PFSK-1 (cell line): ENCODE data around the gene CYP2D6.

ENCODE experiments used
- FOXP2 ChIP-seq: optimal IDR thresholded peaks from 2 replicates; pipeline ENCODE3; 2011; ENCODE audit warnings: borderline replicate concordance, control low read depth, inconsistent platforms; ENCODE audit not compliant: insufficient read depth; ENCODE audit errors: extremely low read length, extremely low read depth
- POLR2AphosphoS5 ChIP-seq: IDR thresholded peaks from 2 replicates; pipeline ENCODE4 v1.6.1; 2012; ENCODE audit warnings: low read depth, mild to moderate bottlenecking, control low read depth, low read length, moderate library complexity
- SIN3A ChIP-seq: IDR thresholded peaks from 2 replicates; pipeline ENCODE4 v1.6.1; 2012; ENCODE audit warnings: mild to moderate bottlenecking, low read length, moderate library complexity, borderline replicate concordance; ENCODE audit not compliant: insufficient read depth
- TAF1 ChIP-seq: IDR thresholded peaks from 2 replicates; pipeline ENCODE4 v1.6.1; 2012; ENCODE audit warnings: low read length, control low read depth, borderline replicate concordance; ENCODE audit not compliant: insufficient read depth
- TF ChIP-seq, protein P1 (sequence below), 2 experiments: IDR thresholded peaks; 2 replicates each; pipeline versions ENCODE4 v1.6.1 to v1.8.0; 2011 to 2012; ENCODE audit warnings: low read depth in 2 of 2, low read length in 2 of 2, control low read depth in 1 of 2, inconsistent platforms in 1 of 2, mild to moderate bottlenecking in 1 of 2, moderate library complexity in 1 of 2; ENCODE audit not compliant: insufficient read depth in 1 of 2

DNA sequence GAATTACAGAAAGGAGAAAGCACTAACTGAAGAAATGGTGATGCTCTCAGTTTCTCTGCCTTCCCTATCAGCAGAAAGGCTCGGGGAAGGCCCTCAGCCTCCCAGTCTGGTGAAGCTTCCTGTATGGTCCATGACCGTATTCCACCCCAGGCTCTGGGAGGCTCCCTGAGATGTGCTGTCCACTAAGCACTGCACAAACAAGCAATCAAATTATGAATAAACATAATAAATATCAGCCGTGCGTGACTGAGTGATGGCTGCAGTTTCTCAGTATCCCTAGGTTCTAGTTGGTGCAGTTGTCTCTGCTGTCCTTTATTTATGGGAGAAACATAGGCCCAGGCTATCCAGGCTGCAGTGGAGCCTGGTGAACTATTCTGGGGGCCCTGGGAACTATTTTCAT is 47.5 kb downstream of the CYP2D6 start:
- no peak for TF ChIP-seq FOXP2
- no peak for TF ChIP-seq POLR2AphosphoS5
- no peak for TF ChIP-seq TAF1
- TF ChIP-seq, protein P1, sequence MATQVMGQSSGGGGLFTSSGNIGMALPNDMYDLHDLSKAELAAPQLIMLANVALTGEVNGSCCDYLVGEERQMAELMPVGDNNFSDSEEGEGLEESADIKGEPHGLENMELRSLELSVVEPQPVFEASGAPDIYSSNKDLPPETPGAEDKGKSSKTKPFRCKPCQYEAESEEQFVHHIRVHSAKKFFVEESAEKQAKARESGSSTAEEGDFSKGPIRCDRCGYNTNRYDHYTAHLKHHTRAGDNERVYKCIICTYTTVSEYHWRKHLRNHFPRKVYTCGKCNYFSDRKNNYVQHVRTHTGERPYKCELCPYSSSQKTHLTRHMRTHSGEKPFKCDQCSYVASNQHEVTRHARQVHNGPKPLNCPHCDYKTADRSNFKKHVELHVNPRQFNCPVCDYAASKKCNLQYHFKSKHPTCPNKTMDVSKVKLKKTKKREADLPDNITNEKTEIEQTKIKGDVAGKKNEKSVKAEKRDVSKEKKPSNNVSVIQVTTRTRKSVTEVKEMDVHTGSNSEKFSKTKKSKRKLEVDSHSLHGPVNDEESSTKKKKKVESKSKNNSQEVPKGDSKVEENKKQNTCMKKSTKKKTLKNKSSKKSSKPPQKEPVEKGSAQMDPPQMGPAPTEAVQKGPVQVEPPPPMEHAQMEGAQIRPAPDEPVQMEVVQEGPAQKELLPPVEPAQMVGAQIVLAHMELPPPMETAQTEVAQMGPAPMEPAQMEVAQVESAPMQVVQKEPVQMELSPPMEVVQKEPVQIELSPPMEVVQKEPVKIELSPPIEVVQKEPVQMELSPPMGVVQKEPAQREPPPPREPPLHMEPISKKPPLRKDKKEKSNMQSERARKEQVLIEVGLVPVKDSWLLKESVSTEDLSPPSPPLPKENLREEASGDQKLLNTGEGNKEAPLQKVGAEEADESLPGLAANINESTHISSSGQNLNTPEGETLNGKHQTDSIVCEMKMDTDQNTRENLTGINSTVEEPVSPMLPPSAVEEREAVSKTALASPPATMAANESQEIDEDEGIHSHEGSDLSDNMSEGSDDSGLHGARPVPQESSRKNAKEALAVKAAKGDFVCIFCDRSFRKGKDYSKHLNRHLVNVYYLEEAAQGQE (IDR thresholded peaks at IDR 0.05; ENCODE audit: insufficient read depth in 1 of 2, low read depth in 2 of 2, low read length in 2 of 2) = no peak
- no peak for TF ChIP-seq SIN3A
